Sigmoid colon (tissue), 3 donors: ENCODE results near the gene PHACTR3.

Source experiments
- CTCF ChIP-seq, 4 experiments: fragments of 450-650 bp in 3 of 4; fragments of 200-600 bp in 1 of 4; IDR thresholded peaks; one replicate each; pipeline ENCODE4 v1.5.1; 2016 to 2019; ENCODE audit warnings: antibody characterized with exemption in 4 of 4, mild to moderate bottlenecking in 3 of 4, moderate library complexity in 2 of 4
- POLR2A ChIP-seq, 2 donors: fragments of 450-650 bp; IDR thresholded peaks; one replicate each; pipeline ENCODE4 v1.6.1; 2016; ENCODE audit warnings: antibody characterized with exemption in 2 of 2, mild to moderate bottlenecking in 2 of 2, moderate library complexity in 2 of 2

- TF ChIP-seq POLR2A (IDR thresholded peaks at IDR 0.05) (no peak), CTCF (IDR thresholded peaks at IDR 0.05) (no peak)
Observed at GRCh38 chr20:59645271-59645670, 40.9 kb downstream of the PHACTR3 start.
